Hematopoietic multipotent progenitor cell treated with erythropoietin and hydrocortisone succinate and interleukin-3 and kit ligand, for 8 days (in vitro differentiated cells): ENCODE data around the gene CDC34.
A peak's percentile ranks its signal among the peaks of the same experiment; 100 is the strongest.

ENCODE experiments used
- DNase-seq: peaks from one replicate; pipeline ENCODE4 v3.0.0-alpha.2; 2015

Gene CDC34

DNA sequence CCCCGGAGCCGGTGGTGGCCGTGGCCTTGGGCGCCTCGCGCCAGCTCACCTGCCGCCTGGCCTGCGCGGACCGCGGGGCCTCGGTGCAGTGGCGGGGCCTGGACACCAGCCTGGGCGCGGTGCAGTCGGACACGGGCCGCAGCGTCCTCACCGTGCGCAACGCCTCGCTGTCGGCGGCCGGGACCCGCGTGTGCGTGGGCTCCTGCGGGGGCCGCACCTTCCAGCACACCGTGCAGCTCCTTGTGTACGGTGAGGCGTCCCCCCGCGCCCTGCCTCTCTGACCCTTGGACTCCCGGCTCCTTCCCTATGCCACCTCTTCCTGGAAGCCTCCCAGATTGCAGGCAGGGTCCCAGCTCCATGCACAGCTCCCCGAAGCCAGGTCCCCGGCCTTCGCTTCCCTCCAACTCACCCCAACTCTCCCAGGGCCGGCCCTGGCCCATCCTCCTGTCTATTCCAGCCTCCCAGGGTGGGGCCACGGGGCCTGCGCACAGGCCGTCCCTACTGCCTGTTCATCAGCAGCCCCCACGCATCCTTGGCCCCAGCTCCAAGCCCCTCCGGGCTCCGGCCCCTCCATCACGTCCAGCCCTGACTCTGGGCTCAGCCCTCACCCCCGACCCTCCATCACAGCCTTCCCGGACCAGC, 33.6 kb upstream of the CDC34 start:
- DNase-seq: no peak

DNA sequence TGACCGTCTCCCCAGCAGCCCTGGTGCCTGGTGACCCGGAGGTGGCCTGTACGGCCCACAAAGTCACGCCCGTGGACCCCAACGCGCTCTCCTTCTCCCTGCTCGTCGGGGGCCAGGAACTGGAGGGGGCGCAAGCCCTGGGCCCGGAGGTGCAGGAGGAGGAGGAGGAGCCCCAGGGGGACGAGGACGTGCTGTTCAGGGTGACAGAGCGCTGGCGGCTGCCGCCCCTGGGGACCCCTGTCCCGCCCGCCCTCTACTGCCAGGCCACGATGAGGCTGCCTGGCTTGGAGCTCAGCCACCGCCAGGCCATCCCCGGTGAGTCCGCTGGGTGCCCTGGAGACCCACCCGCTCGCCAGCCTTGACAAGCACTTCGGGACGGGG, 33.1 kb upstream of the CDC34 start:
- DNase-seq: no peak

DNA sequence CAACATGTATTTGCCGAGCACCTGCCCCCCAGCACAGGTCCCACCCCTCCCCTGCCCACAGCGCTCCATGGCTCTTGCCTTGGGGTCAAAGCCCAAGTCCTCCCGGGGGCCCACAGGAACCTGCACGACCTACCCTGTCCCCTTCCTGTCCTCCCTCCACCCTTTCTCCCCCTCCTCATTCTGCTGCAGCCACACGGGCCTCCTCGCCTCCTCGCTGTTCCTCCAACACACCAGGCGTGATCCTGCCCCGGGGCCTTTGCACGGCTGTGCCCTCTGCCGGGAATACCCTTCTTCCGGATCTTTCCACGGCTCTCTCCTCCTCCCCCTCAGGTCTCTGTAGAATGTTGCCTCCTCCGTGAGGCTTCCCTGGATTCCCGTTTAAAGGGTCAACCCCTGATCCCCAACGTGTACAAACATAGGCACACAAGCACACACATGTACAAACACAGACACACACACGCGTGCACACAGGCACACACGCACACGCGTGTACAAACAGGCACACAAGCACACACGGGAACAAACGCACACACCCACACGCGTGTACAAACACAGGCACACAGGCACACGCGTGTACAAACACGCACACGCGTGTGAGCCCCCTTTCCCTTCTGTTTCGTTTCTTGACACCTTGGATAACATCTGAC, 32.5 kb upstream of the CDC34 start:
- no peak for DNase-seq

DNA sequence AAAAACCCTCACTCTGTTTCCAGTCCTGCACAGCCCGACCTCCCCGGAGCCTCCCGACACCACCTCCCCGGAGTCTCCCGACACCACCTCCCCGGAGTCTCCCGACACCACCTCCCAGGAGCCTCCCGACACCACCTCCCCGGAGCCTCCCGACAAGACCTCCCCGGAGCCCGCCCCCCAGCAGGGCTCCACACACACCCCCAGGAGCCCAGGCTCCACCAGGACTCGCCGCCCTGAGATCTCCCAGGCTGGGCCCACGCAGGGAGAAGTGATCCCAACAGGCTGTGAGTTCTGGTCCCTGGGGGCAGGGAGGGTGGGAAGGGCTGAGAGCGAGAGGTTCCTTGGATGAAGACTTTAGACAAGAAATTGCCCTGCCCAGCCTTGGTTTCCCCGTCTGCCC, 29.9 kb upstream of the CDC34 start:
- no peak for DNase-seq

DNA sequence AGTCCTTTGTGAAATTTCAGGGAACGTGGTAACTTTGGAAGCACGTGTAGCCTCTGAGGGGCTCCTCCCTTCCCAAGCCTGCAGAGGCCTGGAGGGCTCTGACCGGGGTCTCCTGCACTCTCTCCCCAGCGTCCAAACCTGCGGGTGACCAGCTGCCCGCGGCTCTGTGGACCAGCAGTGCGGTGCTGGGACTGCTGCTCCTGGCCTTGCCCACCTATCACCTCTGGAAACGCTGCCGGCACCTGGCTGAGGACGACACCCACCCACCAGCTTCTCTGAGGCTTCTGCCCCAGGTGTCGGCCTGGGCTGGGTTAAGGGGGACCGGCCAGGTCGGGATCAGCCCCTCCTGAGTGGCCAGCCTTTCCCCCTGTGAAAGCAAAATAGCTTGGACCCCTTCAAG, 26.9 kb upstream of the CDC34 start:
- no peak for DNase-seq

DNA sequence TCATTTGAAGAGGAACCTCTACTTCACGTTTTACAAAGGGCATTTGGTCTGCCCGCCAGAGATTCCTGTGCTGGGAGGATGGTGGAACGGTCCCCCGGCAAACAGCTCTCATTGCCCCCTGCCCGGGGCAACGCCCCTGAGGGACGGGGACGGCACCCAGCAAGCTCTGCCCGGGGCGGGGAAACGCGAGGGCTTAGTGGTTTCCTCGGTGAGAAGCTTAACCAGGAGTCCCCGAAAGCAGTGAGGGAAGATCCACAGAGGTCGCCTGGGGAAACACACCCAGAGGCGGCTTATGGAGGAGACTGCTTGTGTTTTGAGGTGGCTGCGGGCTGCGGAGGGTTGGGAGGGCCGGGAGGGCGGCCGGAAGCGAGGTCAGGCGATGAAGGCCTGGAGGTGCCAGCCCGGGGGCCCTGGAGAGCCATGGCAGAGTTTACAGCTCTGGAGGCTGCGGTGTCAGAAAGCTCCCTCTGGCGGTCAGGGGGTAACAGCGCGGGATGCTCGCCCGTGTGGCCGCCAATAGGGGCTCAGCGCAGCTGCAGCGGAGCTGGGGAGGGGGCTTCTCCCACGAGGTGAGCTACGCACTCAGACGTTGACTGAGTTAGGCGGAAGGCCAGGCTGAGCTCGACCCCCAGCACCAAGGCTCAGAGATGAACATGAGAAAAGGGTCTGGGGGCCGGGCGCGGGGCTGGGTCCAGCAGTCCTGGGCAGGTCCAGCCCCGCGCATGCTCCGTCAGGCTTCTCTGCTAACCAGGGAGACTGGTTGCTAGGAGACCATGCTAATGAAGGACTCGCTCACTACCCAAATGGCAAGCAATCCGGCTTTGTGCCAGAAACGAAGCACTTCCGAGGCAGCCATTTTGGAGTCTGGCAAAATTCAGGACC, 24.9 kb upstream of the CDC34 start:
- peak; percentile 100 for DNase-seq

DNA sequence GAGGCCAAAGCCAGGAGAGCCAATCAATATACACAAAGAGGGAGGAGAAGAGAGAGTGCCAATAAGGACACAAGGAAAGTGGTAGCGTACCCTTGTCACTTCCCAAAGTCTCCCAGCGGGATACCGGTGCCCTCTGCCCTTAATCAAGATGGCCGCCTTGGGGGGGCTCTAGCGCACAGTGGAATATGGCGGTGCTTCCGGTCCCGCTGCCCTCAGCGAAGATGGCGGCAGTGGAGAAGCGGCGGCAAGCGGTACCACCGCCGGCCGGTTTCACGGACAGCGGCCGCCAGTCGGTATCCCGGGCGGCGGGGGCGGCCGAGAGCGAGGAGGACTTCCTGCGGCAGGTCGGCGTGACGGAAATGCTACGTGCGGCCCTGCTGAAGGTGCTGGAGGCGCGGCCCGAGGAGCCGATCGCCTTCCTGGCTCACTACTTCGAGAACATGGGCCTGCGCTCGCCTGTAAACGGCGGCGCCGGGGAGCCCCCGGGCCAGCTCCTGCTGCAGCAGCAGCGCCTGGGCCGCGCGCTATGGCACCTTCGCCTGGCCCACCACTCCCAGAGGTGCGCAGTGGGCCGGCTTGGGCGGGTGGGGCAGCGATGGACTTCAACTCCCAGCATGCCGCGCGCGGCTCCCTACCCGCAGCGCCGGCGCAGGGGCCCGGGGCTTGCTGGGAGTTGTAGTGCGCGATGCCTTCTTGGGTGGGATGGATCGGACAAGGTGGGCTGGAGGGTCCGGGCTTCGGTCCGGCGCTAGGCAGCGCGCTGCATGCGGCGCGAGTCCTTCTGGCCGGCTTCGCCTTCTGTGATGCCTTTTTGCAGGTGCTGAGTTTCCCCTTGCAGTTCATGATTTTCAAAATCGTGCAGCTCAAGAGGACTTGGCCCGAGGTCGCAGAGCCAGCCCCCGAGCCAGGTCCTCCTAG, 24.0 kb upstream of the CDC34 start, which contains the start of gene TPGS1:
TPGS1 (plus strand) TSS at position 212 of the 918 bp plus-strand sequence; CDS start at position 222, 10 bp downstream.
- DNase-seq: peak; percentile 80

DNA sequence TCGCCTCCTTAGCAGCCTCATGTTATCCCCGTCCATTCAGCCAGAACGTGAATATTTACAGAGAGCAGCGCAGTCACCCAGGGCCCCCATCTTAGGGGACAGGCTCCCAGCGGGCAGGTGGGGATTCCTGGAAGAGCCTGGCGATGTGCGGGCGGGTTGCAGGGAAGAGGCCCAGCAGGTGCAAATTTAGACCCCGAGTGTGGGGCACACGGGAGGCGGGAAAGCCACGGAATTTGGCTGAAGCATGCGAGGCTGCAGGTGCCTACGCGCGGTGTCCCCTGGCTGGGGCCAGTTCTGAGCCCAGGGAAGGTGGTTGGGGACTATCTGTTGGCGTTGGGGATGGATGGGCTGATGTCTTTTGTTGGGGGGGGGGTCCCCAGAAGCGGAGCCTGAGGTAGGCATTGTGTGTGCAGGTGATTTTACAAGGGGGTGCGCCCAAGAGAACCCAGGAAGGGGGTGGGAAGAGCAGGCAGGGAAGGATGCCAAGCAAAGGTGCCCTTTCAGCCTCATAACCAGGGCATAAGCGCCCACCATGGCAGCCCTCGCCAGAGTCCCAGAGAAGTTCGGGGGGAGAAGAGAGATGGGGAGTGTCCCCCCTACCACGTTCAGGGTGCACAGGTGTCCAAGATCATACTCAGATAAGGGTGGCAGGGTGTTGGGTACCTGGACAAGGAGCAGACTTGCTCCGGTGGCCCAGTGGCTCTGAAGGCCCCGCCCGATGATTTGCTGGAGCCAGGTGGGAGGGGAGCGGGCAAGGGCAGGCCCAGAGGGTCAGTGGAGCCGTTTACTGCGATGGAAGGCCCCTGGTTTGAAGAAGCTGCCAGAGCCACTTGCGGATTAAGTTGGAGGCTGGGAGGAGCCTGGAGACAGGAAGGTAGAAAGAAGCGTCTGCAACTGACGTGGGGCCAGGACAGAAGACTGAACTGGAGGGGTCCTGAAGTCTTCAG, 23.1 kb upstream of the CDC34 start:
- DNase-seq: no peak

DNA sequence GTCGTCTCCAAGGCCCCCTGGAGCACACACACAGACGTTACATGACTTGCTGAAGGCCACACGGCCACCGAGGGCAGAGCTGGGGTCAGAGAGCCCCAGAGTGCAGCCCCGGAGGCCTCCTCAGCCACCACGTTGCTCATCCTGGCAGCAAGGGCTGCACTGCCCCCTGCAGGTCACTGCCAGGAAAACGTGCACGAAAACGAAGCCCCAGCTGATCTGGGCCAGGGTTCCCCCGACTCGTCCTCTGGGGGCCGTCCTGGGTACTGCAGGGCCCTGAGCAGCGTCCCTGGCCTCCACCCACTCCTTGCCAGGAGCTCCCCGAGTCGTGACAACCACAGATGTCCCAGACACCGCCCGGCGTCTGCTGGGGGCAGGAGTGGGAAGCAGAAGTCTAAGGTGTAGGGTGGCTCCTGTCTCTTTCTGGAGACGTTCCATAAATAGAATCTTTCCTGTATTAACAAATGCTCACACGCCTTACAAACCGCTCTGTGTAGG, 20.9 kb upstream of the CDC34 start:
- peak; percentile 94 for DNase-seq

DNA sequence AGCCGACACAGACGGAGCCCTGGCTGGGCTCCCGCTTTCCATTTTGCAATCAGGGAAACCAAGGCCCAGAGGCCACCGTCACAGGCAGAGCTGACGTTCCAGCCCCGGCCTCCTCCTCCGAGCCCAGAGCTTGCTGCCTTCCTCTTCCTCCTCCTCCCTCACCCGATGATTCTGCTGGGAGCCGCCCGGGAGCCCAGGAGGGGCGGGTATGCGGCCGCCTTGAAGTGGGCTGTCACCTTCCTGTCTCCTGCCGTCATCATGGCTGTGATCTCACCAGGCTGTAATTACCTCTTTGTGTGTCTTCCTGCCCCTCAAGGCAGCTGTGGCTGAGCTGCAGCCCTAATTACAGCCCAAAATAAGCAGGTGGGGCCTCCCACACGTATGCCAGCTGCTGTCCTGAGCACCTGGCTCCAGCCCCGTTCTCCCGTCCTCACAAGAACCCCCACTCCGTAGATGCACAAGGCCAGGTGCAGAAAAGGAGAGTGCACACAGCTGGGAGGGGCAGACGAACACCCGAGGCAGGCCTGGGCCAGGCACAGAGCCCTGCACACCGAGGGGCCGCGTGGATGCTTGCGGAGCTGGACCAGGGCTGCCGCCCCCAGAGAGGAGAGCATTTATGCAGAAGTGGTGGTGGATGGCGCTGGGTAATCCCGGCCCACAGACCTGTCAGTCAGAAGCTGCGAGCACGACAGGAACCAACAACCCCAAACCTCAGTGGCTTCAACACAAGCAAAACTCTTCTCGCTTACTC, 20.3 kb upstream of the CDC34 start:
- peak; percentile 54 for DNase-seq

DNA sequence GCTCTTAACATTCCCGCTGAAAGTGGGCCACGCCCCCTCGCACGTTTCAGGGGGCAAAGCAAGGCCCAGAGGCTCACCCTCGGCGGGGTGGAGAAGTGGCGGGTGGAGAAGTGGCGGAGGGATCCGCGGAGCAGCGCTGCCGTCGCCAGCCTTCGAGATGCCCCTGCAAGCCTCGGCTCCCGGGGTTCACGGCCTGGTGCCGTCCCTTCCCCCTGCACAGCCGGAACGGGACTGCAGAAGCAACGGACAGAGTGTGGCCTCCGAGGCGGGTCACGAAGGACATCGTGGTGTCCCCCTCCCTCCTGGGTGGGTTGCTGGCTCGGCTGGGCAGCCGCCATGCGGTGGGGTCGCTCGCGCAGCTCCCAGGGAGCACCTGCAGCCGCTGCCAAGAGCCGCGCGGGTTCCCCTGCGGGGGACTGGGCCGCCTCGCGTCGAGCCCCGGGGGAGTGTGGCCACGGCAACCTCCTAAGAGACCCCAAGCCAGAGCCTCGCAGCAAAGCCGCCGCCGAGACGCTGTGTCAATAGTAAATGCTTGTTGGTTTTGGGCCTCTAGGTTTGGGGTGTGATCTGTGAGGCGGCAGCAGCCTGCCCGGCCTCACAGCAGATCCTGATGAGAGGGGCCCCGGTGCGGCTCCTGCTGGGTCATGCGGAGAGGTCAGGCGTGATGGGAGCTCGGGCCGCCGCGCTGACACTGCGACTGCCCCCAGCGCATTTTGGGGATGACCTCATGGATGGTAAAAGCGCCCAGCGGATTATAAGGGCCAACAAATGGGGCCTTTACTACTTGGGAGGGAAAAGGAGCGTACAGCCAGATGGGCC, 18.8 kb upstream of the CDC34 start:
- DNase-seq: no peak

DNA sequence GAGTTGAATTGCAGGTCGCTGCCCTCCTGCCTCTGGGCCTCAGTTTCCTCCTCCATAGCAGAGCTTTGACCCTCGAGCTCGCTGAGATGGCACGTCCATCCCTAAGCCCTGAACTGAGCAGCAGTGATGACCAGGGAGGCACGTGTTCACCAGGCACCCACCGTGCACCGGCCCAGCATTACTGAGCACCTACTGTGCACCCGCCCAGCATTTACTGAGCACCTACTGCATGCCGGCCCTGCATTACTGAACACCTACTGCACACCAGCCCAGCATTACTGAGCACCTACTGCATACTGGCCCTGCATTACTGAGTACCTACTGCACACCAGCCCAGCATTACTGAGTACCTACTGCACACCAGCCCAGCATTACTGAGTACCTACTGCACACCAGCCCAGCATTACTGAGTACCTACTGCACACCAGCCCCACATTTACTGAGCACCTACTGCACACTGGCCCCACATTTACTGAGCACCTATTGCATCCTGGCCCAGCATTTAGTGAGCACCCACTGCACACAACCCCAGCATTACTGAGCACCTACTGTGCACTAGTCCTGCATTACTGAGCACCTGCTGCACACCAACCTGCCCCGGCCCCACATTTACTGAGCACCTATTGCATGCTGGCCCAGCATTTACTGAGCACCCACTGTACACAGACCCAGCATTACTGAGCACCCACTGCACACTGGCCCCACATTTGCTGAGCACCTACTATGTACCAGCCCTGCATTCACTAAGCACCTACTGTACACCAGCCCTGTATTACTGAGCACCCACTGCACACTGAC, 18.0 kb upstream of the CDC34 start:
- no peak for DNase-seq

DNA sequence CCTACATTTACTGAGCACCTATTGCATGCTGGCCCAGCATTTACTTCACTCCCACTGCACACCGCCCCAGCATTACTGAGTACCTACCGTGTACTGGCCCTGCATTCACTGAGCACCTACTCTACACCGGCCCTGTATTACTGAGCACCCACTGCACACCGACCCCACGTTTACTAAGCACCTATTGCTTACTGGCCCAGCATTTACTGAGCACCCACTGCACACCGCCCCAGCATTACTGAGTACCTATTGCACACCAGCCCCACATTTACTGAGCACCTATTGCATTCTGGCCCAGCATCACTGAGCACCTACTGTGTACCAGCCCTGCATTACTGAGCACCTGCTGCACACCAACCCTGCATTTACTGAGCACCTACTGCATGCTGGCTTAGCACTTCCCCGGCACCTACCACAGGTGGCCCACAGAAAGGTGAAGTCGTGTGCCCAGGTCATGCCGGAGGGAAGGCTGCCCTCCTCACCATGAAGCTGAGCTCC, 17.3 kb upstream of the CDC34 start:
- DNase-seq: no peak

DNA sequence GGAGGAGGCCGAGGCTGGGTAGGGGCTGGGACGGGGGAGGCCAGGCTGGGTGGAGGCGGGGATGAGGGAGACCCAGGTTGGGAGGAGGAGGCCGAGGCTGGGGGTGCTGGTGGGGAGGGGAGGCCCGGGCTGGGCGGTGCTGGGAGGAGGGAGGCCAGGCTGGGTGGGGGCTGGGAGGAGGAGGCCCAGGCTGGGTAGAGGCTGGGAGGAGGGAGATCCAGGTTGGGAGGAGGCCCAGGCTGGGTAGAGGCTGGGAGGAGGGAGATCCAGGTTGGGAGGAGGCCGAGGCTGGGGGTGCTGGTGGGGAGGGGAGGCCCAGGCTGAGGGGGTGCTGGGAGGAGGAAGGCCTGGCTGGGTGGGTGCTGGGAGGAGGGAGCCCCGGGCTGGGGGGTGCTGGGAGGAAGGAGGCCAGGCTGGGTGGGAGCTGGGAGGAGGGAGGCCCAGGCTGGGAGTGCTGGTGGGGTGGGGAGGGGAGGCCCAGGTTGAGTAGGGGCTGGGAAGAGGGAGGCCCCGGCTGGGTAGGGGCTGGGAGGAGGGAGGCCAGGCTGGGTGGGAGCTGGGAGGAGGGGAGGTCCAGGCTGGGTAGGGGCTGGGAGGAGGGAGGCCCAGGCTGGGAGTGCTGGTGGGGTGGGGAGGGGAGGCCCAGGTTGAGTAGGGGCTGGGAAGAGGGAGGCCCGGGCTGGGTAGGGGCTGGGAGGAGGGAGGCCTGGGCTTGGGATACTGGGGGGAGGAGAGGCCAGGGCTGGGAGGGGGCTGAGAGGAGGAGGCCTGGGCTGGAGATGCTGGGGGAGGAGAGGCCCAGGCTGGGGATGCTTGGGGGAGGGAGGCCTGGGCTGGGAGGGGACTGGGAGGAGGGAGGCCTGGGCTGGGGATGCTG, 13.6 kb upstream of the CDC34 start:
- DNase-seq: no peak

DNA sequence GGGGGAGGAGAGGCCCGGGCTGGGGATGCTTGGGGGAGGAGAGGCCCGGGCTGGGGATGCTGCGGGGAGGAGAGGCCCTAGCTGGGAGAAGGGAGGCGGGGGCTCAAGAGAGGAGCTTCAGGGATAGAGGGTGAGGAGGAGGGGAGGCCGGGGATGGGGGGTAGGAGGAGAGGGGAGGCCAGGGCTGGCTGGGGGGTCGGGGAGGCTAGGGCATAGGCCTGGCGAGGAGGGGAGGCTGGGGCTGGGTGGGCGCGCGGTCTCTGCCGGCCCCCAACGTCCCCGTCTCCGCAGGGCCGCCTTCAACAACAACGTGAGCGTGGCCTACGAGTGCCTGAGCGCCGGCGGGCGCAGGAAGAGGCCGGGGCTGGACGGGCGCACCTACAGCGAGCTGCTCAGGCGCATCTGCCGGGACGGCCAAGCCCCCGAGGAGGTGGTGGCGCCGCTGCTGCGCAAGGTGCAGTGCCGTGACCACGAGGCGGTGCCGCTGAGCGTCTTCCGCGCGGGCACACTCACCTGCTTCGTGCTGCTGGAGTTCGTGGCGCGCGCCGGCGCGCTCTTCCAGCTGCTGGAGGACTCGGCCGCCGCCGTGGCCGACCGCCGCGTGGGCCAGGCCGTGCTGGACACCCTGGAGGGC, 12.8 kb upstream of the CDC34 start:
- no peak for DNase-seq

DNA sequence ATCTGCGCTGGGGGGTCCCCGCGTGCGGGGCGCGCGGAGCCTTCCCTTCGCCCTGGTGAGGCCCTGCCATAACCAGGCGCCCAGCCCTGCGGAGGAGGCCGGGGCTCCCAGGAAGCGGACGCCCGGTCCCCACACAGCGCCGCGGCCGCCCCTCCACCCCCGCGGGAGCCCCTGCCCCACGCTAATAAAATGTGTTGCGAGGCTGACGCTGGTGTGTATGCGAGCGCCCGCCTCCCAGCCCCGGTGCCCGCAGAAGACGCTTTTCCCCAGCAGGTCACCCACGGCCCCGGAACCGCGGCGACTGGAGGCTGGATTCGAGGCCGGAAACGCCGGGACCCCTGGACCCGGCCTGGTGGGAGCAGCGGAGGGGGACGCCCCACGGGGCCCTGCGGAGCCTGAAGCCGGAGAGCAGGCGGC, 12.1 kb upstream of the CDC34 start:
- no peak for DNase-seq

DNA sequence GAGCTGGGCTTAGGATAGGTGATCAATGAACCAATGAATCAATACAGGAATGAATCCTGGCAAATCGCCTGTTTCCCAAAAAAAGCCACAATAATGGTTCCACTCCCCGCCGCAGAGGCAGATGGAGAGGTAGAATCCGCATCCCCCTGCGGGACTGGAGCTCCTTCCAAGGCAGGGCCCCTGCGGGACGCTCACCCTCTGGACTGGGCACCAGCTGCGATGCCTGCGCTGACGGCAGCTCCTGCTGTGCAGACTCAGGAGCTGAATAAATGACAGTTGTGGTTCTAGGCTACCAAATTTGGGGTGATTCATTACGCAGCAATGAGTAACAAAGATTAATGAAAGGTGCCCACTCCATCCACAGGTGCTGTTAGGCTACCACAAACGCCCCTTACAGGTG, 8.8 kb upstream of the CDC34 start:
- no peak for DNase-seq
